ENCODE measurements around the gene FAM53B. TPM values are rescaled to one million over a fixed set of nuclear protein-coding genes. Genes with fewer than 3 reads are reported as not detected.

FAM53B gene
- total RNA-seq, 2 donors from 2014 or later: 17.1 to 21.1 TPM

DNA sequence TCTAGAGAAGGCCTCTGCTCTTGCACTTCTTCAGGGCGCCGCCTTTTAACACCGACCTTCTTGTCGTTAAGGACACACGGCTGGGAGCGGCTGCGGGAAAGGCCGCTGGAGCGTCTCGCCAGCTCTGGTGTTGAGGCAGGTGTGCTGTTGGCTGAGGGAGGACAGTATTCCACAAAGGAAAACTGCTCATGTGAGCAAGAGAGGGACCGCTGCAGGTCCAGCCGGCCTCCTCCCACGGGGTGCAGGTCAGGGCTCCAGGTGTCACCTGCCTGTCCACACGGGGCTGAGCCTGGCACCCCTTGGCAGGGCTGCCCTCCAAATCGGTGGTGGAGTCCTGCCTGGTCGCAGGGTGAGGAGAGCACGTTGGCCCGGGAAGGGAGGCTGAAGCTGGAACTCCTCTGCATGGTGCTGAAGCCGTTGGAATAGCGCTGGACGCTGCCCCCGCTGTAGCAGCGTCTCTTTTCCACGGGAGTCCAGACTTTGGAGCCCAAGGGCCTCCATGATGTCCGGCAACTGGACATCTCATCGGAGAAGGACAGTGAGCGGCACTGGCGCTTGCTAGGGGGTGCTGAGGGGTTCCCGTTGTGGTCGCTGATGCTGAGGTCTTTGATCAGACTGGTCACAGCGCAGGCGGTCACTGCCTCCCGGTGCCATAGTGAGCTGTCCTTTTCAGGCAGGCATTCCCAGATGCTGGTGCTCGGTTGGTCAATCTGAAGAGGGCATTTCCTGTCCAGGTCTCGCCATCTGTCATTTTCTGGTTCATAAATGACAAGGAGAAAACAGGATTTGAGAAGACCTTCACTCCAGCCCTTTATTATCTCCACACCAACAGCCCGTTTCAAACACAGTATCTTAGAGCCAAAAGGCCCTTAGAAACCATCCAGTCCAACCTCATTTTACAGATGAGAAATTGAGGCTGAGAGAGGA is 62.3 kb downstream of the FAM53B start:
- Histone ChIP-seq H3K27me3 (no peaks in the 10 kb centered on the region), H3K4me3 (no peak overlapping the region), H3K36me3 (replicated peaks in 1 of 2; ENCODE audit: insufficient read depth in 1 of 2, low read depth in 2 of 2) (peaks cover 0 to 7% of the 10 kb centered on the region in 2 donors), H3K27ac (no peak overlapping the region), H3K4me1 (peaks cover 6% of the 10 kb centered on the region), H3K9me3 (no peaks in the 10 kb centered on the region)
- TF ChIP-seq, protein P1, sequence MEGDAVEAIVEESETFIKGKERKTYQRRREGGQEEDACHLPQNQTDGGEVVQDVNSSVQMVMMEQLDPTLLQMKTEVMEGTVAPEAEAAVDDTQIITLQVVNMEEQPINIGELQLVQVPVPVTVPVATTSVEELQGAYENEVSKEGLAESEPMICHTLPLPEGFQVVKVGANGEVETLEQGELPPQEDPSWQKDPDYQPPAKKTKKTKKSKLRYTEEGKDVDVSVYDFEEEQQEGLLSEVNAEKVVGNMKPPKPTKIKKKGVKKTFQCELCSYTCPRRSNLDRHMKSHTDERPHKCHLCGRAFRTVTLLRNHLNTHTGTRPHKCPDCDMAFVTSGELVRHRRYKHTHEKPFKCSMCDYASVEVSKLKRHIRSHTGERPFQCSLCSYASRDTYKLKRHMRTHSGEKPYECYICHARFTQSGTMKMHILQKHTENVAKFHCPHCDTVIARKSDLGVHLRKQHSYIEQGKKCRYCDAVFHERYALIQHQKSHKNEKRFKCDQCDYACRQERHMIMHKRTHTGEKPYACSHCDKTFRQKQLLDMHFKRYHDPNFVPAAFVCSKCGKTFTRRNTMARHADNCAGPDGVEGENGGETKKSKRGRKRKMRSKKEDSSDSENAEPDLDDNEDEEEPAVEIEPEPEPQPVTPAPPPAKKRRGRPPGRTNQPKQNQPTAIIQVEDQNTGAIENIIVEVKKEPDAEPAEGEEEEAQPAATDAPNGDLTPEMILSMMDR (IDR thresholded peaks at IDR 0.05): no peak
- TF ChIP-seq POLR2A (IDR thresholded peaks at IDR 0.05): no peak
- no peak for ATAC-seq
- intact Hi-C loops (cut with DNase I): no loop called here
- WGBS, 2 donors: 93 to 95% methylated on average over 28 to 34 of the region's 36 CpGs
- DNase-seq: no peak

DNA sequence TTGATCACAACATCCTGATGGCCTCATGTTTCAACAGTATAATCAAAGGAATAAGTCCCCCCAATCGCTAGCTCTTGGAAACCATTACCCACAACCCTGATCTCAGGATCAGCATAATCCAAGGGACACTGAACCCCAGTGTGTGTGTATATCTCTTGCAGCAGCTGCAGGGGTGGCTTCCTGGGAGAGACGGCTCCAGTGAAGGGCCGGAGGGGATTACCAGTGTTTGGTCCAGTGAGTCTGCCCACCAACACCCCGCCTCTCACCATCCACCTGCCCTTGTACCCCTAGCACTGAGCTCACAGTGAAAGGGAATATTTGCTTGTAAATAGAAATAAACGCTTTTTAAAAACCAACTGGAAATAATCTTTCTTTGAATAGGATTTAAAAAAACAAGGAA is 63.1 kb downstream of the FAM53B start:
- intact Hi-C loops (cut with DNase I): no loop called here
- Histone ChIP-seq H3K9me3 (no peaks in the 10 kb centered on the region), H3K27ac (no peak overlapping the region), H3K4me1 (peaks cover 6% of the 10 kb centered on the region), H3K36me3 (replicated peaks in 1 of 2; ENCODE audit: insufficient read depth in 1 of 2, low read depth in 2 of 2) (peaks cover 0 to 7% of the 10 kb centered on the region in 2 donors), H3K27me3 (no peaks in the 10 kb centered on the region), H3K4me3 (no peak overlapping the region)
- ATAC-seq (no peak), DNase-seq (no peak)
- 84 to 85% methylated on average over 5 of the region's 5 CpGs for WGBS, 2 donors
- TF ChIP-seq, protein P1 (IDR thresholded peaks at IDR 0.05): no peak
- no peak for TF ChIP-seq POLR2A (IDR thresholded peaks at IDR 0.05)

GRCh38 chr10:124680675-124681074 is 63.5 kb downstream of the FAM53B start:
- Histone ChIP-seq H3K36me3 (replicated peaks in 1 of 2; ENCODE audit: insufficient read depth in 1 of 2, low read depth in 2 of 2) (peaks cover 0 to 7% of the 10 kb centered on the region in 2 donors), H3K27ac (peak overlapping the region in 1 of 4 donors; percentile 19), H3K27me3 (no peaks in the 10 kb centered on the region), H3K4me1 (peaks cover 6% of the 10 kb centered on the region), H3K4me3 (no peak overlapping the region), H3K9me3 (no peaks in the 10 kb centered on the region)
- DNase-seq (peak in 1 of 4 donors; percentile 76), ATAC-seq (no peak)
- intact Hi-C loops (cut with DNase I): no loop called here
- WGBS, 2 donors: 73 to 89% methylated on average over 7 of the region's 7 CpGs
- TF ChIP-seq POLR2A (IDR thresholded peaks at IDR 0.05): no peak
- TF ChIP-seq, protein P1 (IDR thresholded peaks at IDR 0.05): no peak

- DNase-seq: no peak
- 48 to 77% methylated on average over 3 to 8 of the region's 8 CpGs for WGBS, 2 donors
- TF ChIP-seq, protein P1 (IDR thresholded peaks at IDR 0.05): no peak
- no peak for TF ChIP-seq POLR2A (IDR thresholded peaks at IDR 0.05)
- no peak overlapping the region for H3K27ac ChIP-seq
- peaks cover 0 to 7% of the 10 kb centered on the region in 2 donors for H3K36me3 ChIP-seq (replicated peaks in 1 of 2; ENCODE audit: insufficient read depth in 1 of 2, low read depth in 2 of 2)
- H3K4me3 ChIP-seq: no peak overlapping the region
- no peak for ATAC-seq
- no peaks in the 10 kb centered on the region for H3K27me3 ChIP-seq
- intact Hi-C loops (cut with DNase I): no loop called here
- peaks cover 6% of the 10 kb centered on the region for H3K4me1 ChIP-seq
- H3K9me3 ChIP-seq: no peaks in the 10 kb centered on the region
These were observed 64.8 kb downstream of the FAM53B start for GRCh38 chr10:124679401-124679800.

All from body of pancreas (tissue), 4 donors.